Hepatocyte (in vitro differentiated cells): ENCODE results near the gene GCG.

ENCODE experiments used
- EZH2 ChIP-seq: fragments of 200-600 bp; sonication (generic); IDR thresholded peaks from 2 replicates; pipeline ENCODE4 v1.6.1; 2016; ENCODE audit warnings: antibody characterized with exemption, mild to moderate bottlenecking, borderline replicate concordance
- TF ChIP-seq, protein P1 (sequence below): fragments of 200-600 bp; sonication (generic); IDR thresholded peaks from 2 replicates; pipeline ENCODE4 v1.5.1; 2016; ENCODE audit warnings: antibody characterized with exemption, mild to moderate bottlenecking; ENCODE audit not compliant: poor library complexity

DNA sequence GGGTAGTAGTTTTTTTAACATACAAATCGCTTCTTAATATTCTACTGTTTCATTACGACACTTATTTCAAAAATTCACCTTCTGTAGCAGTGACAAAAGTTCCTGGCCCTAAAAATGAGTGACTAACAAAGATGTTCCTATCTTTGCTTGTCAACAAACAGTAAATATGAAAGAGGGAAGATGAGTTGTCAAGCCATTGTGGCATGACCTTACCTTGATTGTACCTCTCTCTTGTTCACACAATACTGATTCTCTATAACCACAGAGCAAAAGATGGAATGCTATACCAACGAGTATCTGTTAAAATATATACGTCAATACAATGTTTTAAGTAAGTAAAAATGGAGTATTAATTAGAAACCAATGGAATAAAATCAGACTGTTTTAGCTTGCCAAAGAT, 14.7 kb upstream of the GCG start:
- TF ChIP-seq, protein P1, sequence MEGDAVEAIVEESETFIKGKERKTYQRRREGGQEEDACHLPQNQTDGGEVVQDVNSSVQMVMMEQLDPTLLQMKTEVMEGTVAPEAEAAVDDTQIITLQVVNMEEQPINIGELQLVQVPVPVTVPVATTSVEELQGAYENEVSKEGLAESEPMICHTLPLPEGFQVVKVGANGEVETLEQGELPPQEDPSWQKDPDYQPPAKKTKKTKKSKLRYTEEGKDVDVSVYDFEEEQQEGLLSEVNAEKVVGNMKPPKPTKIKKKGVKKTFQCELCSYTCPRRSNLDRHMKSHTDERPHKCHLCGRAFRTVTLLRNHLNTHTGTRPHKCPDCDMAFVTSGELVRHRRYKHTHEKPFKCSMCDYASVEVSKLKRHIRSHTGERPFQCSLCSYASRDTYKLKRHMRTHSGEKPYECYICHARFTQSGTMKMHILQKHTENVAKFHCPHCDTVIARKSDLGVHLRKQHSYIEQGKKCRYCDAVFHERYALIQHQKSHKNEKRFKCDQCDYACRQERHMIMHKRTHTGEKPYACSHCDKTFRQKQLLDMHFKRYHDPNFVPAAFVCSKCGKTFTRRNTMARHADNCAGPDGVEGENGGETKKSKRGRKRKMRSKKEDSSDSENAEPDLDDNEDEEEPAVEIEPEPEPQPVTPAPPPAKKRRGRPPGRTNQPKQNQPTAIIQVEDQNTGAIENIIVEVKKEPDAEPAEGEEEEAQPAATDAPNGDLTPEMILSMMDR: no peak
- TF ChIP-seq EZH2: no peak
